HG02970 (cell line): ENCODE data around the gene KRT5.

ENCODE experiments used
- ATAC-seq: cut with Tn5 transposase; IDR thresholded peaks from one replicate; pipeline ENCODE4 v1.9.1; 2021; ENCODE audit warnings: mild to moderate bottlenecking, moderate library complexity, moderate number of reproducible peaks; ENCODE audit not compliant: unreplicated experiment, low FRiP score

Gene KRT5

DNA sequence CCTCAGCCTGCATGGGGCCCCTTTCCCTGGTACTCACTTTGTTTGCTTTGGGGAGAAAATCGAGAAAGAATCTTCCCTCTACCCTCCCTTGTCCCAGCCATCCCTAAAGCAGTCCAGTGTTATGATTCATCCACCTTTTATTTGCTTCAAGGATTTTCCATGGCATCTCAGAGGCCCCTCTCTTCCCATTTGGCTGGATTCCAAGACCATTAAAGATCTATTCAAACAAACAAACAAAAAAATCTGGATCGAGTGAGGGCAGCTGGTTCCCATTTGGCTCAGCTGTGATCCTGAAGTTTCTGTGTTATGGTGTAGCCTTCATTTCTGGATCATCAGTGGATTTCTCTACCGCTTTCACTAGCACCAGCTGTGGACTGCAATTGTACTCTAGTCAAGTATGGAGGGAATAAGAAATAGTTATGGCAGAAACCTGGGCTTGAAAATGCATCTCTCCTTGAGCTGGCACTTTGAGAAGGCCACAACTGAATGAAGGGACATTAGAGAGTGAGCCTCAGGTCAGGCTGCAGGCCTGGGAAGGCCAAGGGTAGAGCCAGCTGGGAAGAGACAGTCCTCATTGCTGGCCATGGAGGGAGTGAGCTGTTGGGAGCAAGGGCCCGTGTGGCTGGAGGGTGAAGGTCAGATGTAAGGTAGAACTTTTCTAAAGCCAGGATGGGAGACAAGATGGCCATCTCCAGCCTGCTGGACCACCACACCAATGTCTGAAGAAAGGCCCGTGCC, 19.1 kb upstream of the KRT5 start:
- no peak for ATAC-seq

DNA sequence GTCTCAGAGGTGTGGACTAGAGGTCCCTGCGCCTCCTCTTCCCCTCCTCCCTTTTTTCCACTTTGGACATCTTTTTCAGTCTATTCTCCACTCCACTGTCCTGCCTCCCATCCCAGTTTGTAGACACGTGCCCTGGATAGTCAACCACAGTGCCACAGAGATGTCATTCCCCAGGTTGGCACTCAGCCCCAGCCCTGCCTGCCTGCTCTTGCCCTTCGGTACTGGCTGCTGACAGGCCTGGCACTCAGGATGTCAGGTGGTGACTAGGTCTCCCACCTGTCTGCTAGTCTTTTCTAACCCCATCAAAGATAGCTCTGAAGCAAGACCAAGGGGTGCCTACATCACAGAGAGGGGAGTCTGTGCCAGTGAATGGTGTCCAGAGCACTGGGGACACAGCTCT, 16.9 kb upstream of the KRT5 start:
- no peak for ATAC-seq

DNA sequence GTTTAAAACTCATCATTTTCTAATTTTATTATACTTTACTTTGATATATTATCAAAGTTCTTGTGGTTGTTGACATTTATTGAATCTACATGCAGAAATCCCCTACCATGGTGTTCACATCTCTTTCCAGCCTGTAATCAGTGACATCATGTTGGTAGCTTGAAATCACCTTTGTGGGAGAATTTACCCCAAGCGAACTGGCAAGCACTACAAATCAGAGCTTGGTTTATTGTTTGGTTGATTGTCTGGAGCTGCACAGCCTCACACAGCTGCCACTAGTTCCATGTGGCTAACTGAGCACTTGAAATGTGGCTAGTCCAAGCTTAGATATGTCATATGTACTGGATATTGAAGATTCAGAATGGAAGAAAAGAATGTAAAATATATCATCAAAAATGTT, 15.4 kb upstream of the KRT5 start:
- ATAC-seq, result no peak

GRCh38 chr12:52534482-52534881, 14.3 kb upstream of the KRT5 start:
- ATAC-seq, result no peak

- ATAC-seq, result no peak
Measured at GRCh38 chr12:52533686-52534470, 13.7 kb upstream of the KRT5 start.

- no peak for ATAC-seq
Measured at GRCh38 chr12:52532636-52533035, 12.4 kb upstream of the KRT5 start.

DNA sequence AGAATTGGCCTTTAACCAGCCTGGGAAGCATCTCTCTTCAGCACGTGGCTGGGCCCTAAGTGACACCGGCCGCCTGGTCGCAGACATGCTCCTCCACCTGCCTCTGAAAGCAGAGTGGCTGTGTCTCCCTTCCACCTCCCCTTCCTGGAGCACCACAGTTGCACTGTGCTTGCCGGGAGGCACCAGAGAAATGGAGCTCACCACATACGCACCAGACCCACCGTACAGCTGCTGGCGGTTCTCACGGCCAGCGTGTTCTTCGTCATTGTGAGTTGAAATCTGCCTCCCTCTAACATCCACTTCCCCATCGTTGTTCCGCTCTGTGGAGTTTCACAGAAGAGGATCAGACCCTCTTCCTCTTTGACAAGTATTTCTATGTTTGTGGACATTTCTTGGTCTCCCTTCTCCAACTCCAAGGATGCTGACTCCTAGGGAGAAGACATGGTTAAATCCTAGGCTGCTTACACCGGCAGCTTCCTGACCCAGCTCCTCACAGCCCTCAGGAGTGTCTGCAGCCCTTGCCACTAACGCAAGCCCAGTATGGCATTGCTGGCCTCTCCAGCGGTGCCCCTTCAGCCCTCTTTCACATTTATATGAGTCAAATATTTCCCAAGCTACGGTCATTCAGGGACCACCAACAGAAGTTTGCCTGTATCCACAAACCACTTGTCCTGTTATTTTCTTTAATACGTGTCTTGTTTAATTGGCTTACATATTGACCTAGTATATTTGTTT, 11.5 kb upstream of the KRT5 start:
- ATAC-seq, result no peak

- no peak for ATAC-seq
Measured at GRCh38 chr12:52530905-52531304, 10.7 kb upstream of the KRT5 start.

GRCh38 chr12:52530366-52530765, 10.2 kb upstream of the KRT5 start:
- ATAC-seq, result no peak

DNA sequence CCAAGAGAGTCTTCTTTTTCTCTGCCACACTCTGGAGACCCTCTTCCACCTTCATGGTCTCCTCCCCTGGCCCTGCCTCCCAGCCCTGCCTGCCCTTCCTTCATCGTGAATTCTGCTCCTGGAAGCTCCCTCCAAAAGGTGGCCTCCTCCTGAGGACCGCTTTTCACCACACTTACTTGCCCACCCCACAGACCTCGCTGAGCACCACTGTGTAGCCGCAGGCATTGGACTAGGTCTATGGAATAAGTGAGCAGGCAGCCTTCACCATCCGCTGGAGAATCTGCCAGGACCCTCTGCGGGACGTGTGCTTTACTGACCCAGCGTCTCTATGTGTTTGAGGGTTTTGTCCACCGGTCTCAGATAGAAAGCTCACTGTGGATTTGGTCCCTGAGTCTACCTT, 9.7 kb upstream of the KRT5 start:
- ATAC-seq, result no peak

DNA sequence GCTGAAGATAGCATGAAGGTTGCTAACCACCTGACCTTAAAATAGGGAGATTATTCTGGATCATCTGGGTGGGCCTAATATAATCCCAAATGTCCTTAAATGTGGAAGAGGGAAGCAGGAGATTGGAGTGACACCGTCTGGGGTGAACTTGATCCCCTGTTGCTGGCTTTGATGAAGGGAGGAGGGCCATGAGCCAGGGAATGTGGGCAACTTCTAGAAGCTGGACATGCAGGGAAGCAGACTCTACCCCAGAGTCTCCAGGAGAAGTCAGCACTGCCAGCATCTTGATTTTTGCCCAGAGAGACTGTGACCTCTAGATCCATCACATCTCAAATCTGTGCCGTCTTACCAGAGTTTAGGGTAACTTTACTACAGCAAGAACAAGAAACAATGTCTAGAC, 9.2 kb upstream of the KRT5 start:
- ATAC-seq, result no peak

DNA sequence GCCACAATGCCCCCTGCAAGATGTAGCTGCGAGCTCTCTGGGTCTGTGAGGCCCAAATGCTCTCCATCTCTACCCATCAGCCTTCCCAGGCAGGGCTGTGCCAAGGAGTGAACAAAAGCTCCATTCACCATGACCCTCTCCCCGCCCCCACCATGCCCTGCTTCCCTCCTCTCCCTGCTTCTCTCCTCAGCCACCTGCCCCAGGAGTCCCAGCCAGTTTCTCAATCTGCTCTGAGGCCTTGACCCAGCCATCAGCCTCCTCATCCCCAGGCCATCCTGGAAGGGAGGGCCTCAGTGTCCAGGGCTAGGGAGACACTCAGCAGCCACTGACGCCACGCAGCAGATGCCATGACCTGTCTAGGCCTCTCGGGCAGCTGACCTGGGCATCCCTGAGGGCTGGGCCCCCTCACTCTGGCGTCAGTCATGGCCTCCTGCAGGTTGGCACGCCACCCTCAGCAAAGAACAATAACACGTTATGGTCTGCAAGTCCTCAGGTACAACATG, 8.5 kb upstream of the KRT5 start:
- ATAC-seq, result no peak

DNA sequence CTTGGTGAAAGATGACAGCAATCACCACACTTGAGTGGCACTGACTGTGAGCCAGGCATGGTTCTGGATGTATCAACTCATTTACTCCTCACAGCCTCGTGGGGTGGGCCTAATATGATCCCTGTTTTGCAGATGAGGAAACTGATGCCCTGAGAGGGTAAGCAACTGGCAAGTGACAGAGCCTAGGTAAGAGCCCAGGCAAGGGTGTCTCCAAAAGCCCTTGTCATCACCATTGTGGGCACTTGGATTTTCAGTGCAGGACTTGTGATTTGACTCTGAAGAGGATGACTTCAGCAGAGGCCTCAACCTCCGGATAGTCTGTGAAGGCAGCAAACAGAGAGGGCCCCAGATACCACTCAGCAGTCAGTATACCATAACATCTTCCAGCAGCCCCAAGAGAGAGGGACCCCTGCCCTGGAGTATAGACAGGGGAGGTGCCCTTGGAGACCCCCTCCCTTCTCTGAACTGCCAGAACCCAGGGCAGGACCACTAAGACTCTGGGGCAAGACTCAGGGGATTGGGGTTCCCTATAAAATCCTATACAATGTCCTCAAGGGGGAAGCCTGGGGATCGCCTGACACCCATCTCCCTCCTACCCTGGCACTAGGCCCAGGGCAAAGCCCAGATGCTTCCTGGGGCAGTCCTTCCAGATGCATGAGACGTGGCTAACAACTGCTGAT, 7.1 kb upstream of the KRT5 start:
- no peak for ATAC-seq

- ATAC-seq, result no peak
Measured at GRCh38 chr12:52526511-52526951, 6.3 kb upstream of the KRT5 start.

DNA sequence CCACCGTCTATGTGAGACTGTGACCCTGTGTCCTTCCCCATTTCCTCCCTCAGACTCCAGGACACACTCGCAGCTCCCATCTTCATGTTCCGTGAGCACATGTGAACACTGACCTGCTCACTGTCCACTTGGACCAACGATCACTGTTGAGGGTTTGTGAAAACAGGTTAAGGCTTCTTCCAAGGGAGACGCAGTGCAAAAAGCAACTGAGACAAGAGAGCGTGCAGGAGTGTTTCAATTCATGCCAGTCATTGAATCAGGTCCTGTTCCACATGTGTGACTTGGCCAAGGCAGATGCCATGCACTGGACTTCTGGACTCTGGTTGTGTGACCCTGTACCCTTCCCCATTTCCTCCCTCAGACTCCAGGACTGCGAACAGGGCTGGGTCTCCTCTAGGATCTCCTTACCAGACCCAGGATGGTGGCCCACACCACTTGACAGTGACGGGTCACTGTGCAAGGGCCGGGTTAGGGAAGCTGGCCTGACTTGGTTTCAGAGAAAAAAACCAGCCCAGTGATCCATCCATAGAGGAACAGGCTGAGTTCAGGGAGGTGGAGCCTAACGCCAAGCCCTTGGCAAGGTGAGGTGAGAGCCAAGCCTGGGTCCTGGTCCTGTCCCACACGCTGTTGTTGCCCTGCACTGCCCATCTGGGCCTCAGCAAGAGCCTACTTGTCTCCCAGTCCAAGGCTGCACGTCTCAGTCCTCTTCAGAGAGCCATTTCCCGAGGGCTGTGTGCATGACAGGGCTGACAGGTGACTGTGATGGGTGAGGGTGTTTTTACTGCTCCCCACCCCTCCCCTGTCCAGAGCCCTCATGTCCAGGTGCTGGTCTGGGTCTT, 5.7 kb upstream of the KRT5 start:
- no peak for ATAC-seq

DNA sequence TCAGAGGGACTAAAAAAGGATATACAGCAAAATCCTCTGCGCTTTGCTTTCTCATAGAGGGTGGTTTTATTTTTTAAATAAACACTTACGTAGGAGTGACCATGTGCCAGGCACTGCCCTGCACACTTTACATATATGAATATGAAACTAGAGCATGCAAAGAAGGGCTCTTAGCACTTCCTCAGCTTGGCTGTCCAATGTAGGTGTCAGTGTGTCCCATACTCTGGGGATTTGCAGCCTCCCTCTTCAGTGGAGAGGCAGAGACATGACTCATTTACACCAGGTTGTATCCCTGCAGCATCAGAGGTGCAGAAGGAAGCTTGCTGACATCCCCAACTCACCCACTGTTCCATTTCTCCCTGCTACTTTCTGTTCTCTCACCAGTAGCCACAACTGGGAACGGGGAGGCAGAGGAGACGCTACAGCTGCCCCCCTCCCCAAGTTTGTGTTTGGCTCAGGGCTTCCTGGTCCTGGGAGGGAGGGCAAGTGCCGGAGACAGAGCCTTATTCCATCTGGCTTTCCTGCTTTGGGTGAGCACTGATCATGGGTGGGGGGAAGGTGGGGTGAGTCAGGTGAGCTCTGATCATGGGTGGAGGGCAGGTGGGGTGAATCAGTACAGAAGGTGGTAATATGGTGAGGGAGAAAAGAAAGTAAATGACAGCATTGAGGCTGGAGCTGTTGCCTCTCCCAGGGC, 4.9 kb upstream of the KRT5 start:
- ATAC-seq, result no peak

DNA sequence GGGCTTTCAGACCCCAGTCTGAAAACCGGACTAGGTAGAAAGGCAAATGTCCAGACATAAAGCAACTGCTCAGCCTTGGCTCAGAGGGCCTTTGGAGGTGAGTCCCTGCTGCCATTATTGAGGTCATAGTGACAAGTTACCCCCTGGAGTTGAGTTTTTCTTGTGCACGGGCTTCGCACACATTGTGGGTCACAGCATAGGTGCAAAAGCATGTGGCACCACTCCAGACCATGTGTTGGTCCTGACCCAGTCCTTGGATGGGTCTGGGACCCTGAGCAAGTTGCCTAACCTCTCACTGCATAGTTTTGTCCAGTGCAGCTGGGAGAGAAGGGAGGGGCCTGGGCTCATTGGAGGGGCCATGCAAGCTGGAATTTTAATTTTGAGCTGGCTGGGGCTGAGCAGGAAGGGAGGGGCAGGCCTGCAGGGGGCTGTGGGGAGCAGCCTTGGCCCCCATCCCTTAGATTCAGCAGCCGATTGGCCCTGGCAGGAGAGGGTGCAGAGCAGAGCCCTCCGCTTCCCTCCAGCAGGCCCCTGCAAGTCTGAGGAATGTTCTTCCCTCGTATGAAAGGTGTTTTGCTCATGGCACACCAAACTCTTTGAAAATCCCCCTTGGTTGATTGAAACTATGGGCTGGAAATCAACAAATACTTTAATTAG, 4.2 kb upstream of the KRT5 start:
- no peak for ATAC-seq

DNA sequence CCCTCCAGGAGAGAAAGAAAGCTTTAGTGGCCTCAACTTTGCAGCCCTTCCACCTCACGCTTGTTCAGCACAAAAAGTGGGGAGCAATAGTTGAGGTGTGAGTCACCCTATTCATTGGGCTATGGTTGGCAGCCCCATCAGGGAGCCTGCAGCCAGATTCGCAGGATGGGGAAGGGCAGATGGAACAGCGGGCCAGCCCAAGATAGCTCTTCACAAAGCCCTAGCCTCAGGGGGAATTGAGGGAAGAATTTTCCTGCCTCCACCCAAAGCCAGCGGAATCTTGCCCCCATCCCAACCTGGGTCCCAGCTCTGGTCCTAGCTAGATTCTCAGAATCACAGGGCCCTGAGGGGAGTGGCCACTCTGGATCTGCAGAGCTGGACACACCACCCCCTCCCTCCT, 3.6 kb upstream of the KRT5 start:
- ATAC-seq, result no peak
